HEK293 (cell line): ENCODE measurements around the gene TBX4.

Experiments
- BCL11A ChIP-seq: fragments of 450-650 bp; formaldehyde crosslinking; IDR thresholded peaks from 2 replicates; pipeline ENCODE4 v1.5.1; 2016; ENCODE audit warnings: low read depth, missing biosample characterization, missing genetic modification characterization
- OSR2 ChIP-seq: fragments of 450-650 bp; formaldehyde crosslinking; IDR thresholded peaks from 2 replicates; pipeline ENCODE4 v1.5.1; 2016; ENCODE audit warnings: missing biosample characterization, missing genetic modification characterization
- WT1 ChIP-seq: fragments of 450-650 bp; formaldehyde crosslinking; IDR thresholded peaks from 2 replicates; pipeline ENCODE4 v1.5.1; 2016; ENCODE audit warnings: missing biosample characterization, missing genetic modification characterization
- ZBTB21 ChIP-seq: fragments of 450-650 bp; formaldehyde crosslinking; IDR thresholded peaks from 2 replicates; pipeline ENCODE4 v1.5.1; 2017; ENCODE audit warnings: missing biosample characterization, missing genetic modification characterization
- ZNF530 ChIP-seq: fragments of 450-650 bp; formaldehyde crosslinking; IDR thresholded peaks from 2 replicates; pipeline ENCODE4 v1.5.1; 2016; ENCODE audit warnings: low read depth, missing biosample characterization, missing genetic modification characterization
- TF ChIP-seq, protein P1 (sequence below): fragments of 450-650 bp; formaldehyde crosslinking; IDR thresholded peaks from 2 replicates; pipeline ENCODE4 v1.5.1; 2016; ENCODE audit warnings: missing biosample characterization, missing genetic modification characterization
- TF ChIP-seq, protein P2 (sequence below): fragments of 450-650 bp; formaldehyde crosslinking; IDR thresholded peaks from 2 replicates; pipeline ENCODE4 v1.5.1; 2016; ENCODE audit warnings: missing biosample characterization, missing genetic modification characterization
- TF ChIP-seq, protein P3 (sequence below): IDR thresholded peaks from 2 replicates; pipeline ENCODE4 v1.6.1; 2011; ENCODE audit warnings: mild to moderate bottlenecking, low read depth, low read length, borderline replicate concordance
- TF ChIP-seq, protein P4 (sequence below): fragments of 450-650 bp; formaldehyde crosslinking; IDR thresholded peaks from 2 replicates; pipeline ENCODE4 v1.5.1; 2016; ENCODE audit warnings: missing biosample characterization, missing genetic modification characterization, low read depth
- TF ChIP-seq, protein P5 (sequence below): fragments of 450-650 bp; IDR thresholded peaks from 2 replicates; pipeline ENCODE4 v1.5.1; 2018; ENCODE audit warnings: missing biosample characterization, missing genetic modification characterization

DNA sequence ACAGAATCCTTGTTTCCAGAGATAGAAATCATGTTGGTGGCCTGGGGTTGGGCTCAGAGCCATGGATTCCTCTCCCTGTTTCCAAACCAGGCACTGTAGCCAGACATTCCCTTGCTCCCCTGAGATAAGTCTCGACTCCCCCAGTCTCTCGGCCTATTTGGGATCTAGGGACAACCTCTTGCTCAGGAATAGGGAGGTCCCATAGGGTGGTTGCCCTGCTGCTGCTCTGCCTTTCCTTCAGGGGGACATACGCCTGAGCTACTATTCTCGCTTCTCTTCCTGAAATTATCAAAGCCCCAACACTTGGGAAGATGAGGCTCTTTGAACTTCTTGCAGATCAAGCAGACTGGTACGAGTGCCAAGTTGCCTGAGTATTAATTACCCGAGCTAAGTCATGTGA is 58.0 kb downstream of the TBX4 start:
- TF ChIP-seq, protein P1, sequence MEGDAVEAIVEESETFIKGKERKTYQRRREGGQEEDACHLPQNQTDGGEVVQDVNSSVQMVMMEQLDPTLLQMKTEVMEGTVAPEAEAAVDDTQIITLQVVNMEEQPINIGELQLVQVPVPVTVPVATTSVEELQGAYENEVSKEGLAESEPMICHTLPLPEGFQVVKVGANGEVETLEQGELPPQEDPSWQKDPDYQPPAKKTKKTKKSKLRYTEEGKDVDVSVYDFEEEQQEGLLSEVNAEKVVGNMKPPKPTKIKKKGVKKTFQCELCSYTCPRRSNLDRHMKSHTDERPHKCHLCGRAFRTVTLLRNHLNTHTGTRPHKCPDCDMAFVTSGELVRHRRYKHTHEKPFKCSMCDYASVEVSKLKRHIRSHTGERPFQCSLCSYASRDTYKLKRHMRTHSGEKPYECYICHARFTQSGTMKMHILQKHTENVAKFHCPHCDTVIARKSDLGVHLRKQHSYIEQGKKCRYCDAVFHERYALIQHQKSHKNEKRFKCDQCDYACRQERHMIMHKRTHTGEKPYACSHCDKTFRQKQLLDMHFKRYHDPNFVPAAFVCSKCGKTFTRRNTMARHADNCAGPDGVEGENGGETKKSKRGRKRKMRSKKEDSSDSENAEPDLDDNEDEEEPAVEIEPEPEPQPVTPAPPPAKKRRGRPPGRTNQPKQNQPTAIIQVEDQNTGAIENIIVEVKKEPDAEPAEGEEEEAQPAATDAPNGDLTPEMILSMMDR (tag by site-specific recombination), result no peak
- TF ChIP-seq BCL11A (tag by site-specific recombination), result no peak
- TF ChIP-seq, protein P2, sequence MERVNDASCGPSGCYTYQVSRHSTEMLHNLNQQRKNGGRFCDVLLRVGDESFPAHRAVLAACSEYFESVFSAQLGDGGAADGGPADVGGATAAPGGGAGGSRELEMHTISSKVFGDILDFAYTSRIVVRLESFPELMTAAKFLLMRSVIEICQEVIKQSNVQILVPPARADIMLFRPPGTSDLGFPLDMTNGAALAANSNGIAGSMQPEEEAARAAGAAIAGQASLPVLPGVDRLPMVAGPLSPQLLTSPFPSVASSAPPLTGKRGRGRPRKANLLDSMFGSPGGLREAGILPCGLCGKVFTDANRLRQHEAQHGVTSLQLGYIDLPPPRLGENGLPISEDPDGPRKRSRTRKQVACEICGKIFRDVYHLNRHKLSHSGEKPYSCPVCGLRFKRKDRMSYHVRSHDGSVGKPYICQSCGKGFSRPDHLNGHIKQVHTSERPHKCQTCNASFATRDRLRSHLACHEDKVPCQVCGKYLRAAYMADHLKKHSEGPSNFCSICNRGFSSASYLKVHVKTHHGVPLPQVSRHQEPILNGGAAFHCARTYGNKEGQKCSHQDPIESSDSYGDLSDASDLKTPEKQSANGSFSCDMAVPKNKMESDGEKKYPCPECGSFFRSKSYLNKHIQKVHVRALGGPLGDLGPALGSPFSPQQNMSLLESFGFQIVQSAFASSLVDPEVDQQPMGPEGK, result no peak
- TF ChIP-seq ZBTB21 (tag by site-specific recombination), result no peak
- TF ChIP-seq, protein P3, sequence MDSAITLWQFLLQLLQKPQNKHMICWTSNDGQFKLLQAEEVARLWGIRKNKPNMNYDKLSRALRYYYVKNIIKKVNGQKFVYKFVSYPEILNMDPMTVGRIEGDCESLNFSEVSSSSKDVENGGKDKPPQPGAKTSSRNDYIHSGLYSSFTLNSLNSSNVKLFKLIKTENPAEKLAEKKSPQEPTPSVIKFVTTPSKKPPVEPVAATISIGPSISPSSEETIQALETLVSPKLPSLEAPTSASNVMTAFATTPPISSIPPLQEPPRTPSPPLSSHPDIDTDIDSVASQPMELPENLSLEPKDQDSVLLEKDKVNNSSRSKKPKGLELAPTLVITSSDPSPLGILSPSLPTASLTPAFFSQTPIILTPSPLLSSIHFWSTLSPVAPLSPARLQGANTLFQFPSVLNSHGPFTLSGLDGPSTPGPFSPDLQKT, result no peak
- no peak for TF ChIP-seq ZNF530 (tag by site-specific recombination)
- TF ChIP-seq WT1 (tag by site-specific recombination), result no peak
- TF ChIP-seq, protein P4, sequence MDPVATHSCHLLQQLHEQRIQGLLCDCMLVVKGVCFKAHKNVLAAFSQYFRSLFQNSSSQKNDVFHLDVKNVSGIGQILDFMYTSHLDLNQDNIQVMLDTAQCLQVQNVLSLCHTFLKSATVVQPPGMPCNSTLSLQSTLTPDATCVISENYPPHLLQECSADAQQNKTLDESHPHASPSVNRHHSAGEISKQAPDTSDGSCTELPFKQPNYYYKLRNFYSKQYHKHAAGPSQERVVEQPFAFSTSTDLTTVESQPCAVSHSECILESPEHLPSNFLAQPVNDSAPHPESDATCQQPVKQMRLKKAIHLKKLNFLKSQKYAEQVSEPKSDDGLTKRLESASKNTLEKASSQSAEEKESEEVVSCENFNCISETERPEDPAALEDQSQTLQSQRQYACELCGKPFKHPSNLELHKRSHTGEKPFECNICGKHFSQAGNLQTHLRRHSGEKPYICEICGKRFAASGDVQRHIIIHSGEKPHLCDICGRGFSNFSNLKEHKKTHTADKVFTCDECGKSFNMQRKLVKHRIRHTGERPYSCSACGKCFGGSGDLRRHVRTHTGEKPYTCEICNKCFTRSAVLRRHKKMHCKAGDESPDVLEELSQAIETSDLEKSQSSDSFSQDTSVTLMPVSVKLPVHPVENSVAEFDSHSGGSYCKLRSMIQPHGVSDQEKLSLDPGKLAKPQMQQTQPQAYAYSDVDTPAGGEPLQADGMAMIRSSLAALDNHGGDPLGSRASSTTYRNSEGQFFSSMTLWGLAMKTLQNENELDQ (tag by site-specific recombination), result no peak
- no peak for TF ChIP-seq OSR2 (tag by site-specific recombination)
- TF ChIP-seq, protein P5, sequence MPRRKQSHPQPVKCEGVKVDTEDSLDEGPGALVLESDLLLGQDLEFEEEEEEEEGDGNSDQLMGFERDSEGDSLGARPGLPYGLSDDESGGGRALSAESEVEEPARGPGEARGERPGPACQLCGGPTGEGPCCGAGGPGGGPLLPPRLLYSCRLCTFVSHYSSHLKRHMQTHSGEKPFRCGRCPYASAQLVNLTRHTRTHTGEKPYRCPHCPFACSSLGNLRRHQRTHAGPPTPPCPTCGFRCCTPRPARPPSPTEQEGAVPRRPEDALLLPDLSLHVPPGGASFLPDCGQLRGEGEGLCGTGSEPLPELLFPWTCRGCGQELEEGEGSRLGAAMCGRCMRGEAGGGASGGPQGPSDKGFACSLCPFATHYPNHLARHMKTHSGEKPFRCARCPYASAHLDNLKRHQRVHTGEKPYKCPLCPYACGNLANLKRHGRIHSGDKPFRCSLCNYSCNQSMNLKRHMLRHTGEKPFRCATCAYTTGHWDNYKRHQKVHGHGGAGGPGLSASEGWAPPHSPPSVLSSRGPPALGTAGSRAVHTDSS (tag by site-specific recombination), result no peak
